Suppressor macrophage (primary cell): ENCODE results near the gene KANK4.

Experiments used
- DNase-seq, 4 experiments: peaks; one replicate each; pipeline ENCODE4 v3.0.0-alpha.2; 2020 to 2022

The KANK4 gene

DNA sequence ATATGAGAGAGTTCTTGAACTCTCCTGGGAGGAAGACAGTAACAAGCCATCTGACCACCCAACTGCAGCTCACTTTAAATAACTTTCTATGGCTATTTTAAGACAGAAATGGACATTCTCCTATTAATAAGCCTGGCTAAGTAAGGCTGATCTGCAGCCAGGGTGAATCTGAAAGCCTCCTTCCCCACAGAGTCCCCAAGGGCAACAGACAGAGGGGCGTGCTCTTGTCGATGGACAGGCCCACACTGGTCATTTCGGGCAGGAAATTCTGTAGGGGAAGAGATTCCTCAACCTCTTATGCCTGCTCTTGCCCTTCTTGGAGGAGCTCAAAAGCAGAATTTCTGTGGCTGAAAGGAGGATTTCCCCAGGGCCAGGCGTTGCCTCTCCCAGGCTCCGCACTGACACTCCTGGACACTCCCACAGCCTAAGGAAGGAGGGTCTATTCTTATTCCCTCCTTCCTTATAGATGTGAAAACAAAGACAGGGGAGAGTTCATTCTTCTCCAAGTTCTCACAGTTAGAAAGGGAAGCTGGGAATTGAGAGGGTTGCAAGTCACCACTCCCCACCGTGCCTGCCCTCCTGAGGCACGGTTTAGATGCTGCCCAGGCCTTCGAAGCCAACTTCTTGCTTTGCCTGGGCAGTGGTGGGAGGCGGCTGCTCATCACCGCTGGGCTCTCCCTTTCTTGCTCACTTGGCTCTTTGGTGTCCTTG is 17.9 kb upstream of the KANK4 start:
- no peak for DNase-seq

DNA sequence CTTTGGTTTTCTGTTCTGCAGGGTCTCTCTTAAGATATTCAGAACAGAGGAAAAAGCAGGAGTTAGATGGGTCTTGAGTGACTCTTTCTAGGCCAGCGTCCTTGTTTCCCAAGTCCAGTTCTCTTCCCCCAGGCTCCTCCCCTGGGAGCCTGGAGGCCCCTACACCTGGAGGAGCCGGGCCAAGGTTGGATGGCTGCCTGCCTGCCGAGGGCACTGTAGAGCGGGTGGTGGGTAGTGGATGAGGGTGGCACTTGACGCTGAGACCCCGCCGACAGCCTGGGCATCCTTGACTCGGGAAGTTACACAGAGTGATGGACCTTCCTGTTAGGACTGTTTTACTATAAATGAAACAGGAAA is 17.4 kb upstream of the KANK4 start:
- DNase-seq = no peak

DNA sequence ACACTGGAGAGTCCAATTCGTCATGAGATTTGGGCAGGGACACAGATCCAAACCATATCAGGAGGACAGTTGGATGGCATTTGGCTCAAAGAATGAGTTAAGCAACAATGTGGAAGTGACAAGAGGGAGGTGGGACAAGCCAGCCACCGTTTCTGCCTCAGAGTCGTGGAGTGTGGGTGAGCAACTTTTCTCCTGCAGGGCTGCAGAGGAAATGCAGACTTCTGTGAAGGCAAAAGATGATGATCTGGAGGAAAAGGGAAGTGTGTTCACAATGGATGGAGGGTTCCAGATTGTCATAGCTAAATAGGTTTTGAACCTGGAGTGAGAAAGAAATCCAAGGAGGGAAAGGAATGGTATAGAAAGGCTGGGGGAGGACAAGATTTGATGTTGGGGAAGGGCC is 16.4 kb upstream of the KANK4 start:
- peak; percentile 59 to 80 (median 77) for DNase-seq

DNA sequence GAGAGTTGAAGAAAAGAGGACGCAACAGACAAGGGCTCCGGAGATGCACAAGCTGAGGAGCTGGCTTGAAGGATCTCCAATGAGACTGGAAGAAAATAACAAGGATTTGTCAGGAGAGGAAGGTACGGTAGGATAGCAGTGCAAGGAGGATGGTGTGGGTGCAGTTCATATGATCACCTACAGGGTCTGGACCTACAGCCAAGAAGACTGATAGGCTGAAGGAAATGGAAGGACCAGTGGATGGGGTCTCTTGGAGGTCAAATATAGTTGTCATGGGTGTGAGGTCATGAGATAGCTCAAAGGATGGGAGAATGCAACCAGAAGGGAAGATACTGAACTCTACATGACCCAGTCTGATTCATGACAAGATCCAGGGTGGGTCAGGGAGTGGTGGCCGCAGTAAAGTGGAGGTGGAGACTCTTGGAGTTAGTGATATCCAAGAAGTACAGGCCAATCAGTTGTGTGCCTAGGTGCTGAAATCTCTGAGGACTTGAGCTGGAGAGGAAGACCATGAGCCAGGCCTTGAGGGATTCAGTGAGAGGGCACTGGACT is 15.3 kb upstream of the KANK4 start:
- no peak for DNase-seq

DNA sequence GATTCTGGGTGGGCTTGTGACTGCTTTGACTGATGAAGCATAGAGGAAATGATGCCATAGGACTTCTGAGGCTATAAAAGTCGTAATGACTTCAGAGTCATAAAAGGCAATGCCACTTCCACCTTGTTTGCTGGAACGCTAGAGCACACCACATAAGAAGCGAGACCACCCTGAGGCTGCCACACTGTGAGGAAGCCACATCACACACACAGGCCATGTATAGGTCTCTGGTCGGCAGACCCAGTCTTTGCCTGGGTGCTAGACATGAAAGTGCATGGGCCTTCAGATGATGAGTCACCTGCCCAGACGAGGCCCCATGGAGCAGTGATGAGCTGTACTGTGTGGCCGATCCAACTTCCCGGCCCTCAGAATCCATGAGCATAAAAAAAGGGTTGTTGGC is 14.2 kb upstream of the KANK4 start:
- no peak for DNase-seq

DNA sequence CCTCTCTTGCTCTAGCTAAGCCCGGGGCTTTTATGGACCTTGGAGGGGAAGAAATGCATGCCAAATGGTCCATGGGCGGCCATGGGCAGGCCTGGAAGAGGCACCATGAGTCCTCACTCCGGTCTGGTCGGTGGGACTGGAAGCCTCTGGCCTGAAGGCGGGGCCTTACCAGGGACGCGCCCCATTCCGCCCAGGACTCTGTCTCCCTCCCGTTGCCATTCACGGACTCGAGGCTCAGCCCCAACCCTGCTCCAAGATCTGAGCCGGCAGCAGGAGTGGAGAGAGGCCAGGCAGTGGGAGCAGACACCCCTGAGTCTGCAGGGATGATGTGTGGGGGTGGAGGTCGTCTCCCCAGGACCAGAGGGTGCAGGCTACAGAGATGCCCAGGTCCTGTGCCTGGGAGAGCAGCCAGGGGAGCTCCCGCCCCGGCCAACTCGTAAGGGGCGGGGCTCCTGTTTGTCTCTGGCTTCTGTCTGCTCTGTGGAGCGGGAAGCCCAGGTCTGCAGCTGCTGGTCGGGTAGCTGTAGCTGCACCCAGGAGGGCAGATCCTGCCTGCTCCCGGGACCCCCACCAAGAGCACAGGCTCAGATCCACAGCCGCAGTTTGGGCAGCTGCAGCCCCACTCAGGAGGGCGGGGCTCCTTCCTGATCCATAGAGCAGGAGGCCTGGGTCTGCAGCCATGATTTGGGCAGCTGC is 8.3 kb upstream of the KANK4 start:
- no peak for DNase-seq

DNA sequence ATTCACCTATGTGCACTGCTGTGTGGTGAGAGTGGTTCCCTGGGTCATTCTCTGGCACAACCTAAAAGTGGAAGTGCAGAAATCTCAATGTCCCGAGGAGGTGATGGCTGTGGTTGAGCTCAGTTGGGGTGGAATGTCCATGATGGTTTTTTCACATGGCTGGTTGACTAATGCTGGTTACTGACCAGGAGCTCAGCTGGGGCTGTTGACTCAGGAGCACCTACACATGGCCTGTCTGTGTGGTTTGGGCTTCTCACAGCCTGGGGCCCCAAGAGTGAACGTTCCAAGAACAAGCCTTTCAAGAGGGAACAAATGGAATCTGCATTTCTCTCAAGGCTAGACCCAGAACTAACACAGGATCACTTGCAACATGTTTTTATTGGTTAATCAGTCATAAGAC is 6.4 kb upstream of the KANK4 start:
- DNase-seq = peak; percentile 23 to 62 (median 46)

DNA sequence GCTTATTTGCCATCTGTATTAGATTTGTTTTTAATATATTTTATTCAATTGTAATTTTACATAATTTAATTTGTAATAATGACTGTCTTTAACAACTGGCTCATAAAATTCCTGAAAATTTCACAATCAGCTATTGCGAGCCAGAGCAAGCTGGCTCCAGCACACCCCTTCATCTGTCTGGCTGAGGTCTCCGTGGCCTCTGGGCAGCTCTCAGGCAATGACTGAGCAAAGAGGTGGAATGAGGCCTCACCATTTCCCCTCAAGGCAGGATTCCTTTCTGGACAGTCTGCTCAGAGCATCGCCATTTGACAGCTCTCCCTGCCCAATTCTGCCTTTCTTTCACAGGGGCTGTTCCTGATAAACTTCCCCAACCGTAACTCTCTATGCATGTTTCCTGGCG is 5.8 kb upstream of the KANK4 start:
- DNase-seq = no peak

DNA sequence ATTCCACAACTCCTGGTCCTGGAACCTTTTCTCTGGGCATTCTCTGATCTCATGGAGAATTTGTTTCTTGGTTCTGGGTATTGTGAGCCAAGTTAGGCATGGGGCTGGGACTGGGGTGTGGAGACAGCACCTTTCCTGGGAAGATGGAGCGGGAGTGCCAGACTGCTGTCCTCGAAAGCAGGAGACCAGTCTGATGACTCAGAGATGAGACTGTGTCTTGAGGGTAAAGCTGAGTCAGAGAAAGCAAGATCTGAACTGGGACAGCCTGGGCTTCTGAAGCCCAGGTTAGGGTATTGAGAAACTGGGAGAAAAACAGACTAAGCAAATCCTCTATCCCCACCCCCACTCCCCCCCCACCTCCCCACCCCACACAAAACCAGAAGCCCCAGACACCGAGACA is 2.2 kb upstream of the KANK4 start:
- peak in 3 of 4 experiments; percentile 37 to 48 (median 48) for DNase-seq

DNA sequence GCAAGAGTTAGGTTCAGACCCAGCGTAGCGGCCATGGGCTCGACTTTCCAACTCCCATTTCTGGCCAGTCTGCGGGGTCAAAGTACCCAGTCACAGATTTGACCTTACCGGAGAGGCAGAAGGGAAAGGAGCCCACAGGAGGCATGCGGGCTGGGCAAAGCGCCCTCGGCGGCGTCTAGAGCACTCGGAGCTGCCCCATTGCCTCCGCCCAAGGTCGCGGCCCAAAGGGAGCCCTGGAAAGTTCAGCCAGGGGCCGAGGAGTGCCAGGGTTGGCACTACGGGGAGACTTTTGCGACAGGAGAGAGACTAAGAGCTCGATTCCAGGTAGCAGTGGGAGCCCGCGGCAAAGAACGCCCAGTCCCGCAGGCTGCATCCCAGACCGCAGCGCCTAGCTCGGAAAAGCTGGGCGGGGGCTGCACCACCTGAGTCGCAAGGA is 896 bp downstream of the KANK4 start:
- DNase-seq = no peak

DNA sequence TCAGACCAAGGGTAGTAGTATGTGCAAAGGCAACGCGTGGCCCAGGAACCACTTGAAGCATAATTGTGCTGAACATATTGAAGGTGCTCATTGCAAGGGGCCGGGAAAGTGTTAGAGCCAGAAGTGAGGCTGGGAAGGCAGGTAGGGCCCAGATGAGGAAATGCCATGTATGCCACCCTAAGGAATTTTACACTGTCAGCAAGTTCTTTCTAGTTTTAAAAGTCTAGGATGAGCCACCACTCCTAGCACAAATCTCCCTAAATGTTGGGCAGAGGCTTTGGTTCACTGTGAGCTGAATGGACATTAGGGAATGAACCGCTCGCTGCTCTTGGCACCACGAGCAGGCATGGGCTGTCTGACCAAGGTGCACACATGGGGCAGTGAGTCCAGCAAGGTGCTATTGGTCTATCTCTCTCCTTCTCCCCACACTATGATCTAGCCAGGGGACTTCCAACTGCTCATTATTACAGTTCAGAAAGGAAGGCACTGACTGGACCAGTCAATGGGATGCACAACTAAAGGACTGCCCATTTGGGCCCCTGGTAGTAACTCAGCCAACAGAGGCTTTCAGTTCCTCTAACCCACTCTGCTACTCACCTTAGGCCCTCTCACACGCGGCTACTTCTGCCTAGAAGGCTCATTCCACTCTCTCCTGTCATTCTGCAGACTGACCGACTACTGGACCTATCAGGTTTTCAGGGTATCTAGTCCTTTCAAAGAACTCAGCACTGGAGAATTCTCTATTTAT is 2.0 kb downstream of the KANK4 start:
- DNase-seq = no peak

DNA sequence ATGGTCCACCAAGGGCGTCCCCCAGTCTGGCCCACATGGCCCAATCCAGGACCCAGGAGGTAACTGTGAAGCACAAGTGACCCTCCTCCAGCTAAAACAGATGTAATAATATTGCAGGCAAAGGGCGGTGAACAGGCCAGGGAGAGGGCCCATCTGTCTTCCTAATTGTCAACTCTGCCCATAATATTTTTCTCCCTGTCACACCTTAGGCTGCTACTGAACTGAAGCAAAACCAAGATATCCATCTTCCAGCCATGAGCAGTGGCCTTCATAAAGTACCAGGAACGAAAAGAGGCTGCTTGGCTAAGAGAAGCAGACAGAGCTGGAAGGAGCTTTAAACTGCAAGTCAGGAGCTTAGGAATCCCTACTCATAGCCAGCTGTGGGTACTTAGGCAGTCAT is 3.1 kb downstream of the KANK4 start:
- DNase-seq = no peak

DNA sequence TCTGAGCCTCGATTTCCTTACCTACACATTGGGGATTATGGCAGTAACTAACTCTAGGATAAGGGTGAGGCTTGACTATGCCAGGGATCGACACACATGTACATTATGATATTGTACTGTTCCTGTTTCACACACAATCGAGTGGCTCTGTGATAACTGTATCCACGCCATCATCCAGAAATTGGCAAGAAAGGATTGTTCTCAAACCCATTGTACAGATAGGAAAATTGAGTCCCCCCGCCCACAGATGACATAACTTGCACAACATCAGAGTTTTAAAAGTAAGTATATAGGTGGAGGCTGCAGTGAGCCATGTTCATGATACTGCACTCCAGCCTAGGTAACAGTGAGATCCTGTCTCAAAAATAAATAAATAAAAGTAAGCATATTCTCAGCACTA is 3.8 kb downstream of the KANK4 start:
- DNase-seq = no peak

DNA sequence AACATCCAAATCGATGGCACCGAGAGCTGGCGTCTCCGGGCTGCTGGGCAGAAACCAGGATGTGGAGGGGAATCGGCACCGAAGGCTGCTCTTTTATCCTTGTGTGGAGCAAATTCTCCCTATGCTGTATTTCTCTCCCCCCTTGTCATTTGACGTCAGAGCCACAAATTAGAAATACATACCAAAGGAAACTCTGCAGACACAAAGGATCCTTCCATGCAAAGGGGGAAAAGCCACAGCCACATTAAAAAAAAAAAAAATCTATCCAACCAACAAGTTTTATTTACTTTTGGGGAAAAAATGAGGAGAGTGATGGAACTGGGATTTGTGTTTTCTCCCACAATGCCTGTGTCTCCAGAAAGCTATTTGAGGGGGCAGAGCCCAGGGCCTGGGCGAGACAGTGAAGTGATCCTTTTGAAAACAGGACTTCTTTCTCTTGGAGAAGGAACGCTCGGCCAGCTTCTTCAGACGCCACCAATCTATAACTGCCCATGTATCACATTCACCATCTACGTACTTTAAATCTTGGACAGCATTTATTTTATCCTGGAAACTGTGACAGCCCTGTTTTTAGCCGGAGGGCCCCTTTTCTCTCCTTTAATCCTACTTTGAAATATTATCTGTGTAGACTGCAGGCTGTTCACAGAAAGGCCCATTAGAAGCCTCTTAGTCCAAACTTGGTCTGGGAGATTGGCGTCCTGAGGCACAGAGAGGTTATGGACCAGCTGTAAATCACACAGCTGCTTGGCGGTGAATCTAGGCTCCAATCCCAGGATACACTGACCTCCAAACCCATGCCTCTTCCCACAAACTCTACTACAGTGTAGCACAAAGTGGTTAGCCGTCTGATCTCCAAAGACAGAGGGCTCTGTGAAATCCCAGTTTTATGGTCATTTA is 4.5 kb downstream of the KANK4 start:
- no peak for DNase-seq

DNA sequence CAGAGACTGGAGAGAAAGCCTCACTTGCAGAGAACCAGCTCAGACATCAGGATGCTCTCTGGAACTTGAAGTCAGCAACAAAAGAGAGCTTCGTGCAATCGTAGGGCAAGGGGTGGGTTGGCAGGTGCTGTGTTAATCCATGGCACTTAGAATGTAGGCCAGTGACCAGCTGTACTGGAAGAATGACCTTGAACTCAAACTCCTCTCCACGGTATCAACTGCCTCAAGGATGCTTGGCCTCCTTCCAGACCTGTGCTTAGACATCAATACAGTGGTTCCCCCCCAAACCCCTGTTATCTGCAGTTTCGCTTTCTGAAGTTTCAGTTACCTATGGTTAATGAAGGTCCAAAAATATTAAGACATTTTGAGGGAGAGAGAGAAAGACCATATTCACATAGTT is 6.5 kb downstream of the KANK4 start:
- DNase-seq = no peak

DNA sequence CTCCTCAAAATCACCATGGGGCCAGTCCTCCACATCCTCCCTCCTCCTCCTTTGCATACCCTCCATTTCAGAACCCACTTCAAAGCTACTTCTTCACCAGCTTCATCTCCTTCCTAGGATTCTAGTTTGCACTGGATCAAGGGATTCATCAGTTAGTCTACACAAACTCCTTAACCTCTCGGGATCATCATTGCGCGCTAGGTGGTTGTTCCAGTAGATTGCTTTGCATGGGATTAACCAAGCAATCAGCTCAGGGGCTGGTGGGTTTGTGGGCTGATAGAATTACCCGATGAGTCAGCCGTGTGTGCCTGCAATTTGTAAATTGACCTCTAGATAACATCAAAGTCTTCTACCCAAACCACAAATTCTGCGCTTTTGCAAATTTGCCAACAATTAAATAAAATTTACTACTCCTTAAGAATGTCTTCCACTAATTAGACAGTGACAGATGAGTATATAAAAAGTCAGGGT is 7.7 kb downstream of the KANK4 start:
- DNase-seq = no peak

DNA sequence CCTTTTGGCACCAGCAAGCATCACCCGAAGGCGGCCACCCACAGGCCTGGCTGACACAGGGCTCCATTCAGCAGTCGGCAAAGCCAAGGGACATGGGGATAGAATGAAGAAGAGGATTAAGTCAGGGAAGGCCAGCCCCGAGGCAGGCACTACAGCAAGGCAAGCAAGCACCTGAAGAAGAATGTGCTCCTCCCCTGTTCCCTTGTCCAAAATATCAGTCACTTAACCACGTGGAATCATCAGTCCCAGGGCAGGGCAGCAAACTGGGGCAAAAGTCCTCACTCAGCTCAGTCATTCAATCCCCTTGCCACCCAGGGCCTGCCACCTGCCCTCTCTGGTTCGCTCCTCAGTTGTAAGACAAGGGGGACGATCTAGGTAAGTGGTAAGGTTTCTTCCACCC is 9.3 kb downstream of the KANK4 start:
- DNase-seq = no peak

DNA sequence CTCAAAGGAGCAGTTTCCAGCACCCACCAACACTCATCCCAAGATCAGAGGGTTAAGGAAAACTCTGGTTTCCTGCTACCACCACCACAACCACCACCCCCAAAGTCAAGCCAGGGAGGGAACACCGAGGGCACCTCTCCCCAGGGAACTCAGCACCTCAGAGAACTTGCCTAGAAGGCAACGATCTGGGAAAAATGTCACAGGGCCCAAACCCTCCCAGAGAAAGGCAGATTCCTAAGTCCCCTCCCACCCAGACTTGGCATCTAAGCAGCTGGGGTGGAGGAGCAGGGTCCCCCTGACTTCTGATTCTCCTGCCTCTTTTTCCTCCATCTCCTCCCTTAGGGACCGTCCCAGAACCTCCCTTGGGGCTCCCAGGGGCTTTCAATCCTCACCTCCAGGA is 10.6 kb downstream of the KANK4 start:
- DNase-seq = no peak

DNA sequence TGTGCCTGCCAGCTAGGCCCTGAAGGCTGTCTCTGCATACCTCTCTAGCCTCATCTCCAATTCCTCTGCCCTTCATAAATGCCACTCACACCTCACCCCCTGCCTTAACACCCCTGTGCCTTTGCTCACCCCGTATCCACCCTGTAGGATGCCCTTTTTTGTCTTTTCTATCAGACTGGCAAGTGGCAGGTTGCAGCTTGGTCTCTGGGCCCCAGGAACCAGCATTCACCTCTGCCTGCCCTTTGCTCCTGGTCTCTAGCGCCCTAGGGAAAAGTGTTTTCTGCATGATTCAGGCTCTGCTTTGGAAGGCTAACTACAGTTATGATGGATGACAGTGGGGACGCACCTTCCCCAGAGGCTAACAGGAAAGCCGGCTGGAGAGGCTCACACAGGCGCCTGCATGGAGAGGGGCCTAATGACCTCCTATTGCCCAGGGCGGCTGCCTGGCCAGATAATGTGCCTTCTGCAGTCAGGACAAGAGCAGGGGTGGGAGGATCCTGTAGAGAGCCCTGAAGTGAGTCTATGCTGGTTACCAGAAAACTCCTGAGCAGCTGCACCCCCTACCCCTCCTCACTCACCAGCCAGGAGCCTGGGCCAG is 11.2 kb downstream of the KANK4 start:
- no peak for DNase-seq

DNA sequence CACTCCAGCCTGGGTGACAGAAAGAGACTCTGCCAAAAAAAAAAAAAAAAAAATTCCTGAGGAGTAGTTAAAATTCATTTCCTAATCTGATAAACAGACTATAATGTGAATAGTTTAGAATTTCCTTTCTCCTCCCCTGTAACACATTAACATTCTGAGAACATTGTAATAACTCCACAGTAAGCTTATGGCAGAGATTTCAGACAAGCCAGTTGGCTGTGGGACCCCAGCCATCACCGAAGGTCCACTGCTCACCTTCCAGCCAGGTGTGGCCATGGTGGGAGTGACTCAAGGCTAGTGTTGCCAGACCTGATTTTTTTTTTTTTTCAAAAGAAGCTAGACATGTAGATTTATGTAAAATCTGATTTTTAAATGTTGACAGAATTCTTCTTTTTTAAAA is 11.8 kb downstream of the KANK4 start:
- no peak for DNase-seq

DNA sequence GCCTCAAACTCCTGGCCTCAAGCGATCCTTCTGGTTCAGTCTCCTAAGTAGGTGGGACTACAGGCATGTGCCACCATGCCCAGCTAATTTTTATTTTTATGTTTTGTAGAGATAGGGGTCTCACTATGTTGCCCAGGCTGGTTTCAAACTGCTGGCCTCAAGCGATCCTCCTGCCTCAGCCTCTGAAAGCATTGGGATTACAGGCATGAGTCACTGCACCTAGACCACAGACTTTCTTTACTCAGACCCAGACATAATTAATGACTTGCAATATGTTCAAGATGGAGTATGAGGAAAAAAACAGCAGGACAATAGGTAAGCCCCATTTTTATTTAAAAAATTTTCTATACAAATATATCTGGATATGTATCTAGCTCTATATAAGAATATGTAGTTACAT is 13.2 kb downstream of the KANK4 start:
- DNase-seq = no peak

DNA sequence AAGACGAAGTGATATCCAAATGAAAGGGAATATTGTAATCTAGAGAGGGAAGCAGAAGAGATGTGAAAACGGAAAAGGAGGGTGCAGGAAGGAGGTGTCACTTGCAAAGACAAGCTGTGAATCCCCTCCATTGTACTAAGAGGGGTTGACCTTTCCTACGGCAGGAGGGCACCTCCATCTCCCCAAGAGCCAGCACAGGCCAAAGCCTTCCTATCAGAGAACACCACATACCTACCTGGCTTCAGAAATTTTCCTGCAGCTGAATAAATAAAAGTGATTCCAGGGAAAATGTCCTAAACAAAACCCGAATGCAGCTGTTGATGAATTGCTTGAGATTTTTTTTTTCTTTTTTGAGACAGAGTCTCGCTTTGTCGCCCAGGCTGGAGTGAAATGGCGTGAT is 14.3 kb downstream of the KANK4 start:
- no peak for DNase-seq
